ENCODE data around the gene ZBTB38. TPM values are rescaled to one million over a fixed set of nuclear protein-coding genes. Genes with fewer than 3 reads are reported as not detected.

ZBTB38 gene
- total RNA-seq, 1 donor from 2014 or later: 89.6 TPM

DNA sequence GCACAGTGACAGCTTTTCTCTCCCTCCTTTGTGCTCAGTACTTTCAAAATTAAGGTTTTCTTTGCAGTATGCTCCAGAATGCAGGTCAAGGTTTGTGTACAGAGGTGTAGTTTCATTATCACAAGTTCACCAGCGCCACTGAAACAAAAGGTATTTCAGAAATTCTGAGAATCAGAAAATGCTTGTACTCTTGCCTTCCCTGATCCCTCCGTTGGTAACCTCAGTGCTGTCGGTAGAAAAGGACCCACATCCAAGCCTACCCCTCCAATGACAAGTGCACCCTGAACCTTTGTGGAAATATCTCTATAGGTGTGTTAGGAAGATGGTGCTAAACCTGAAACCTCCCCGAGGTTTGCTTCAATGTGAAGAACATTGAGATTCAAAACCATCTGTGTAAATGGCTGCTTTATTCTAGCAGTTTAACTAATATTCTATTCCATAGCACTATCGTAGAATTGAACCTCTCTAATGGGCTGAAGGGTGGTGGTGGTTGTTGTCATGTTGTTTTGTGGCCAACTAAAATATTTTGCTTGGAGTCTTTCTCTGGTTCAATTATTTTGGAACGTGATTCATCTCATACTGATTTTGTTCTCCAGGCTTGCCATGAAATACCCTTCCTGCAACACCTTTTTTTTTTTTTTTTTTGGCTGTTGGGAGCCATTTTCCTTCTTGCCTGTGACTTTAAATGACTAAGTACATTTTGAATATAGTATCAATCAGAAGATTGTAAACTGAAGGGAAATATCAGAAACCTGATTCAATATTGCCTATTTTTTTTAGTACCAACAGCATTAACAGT lies 20.7 kb downstream of the ZBTB38 start:
- Histone ChIP-seq H3K9me3 (no peaks in the 10 kb centered on the region), H3K4me1 (peaks cover 16% of the 10 kb centered on the region), H3K36me3 (no peaks in the 10 kb centered on the region), H3K4me3 (peak overlapping the region; percentile 35), H3K27ac (peak overlapping the region; percentile 38), H3K27me3 (ENCODE audit: low read depth) (no peaks in the 10 kb centered on the region)
- ATAC-seq (no peak), DNase-seq (no peak)
- TF ChIP-seq, protein P1, sequence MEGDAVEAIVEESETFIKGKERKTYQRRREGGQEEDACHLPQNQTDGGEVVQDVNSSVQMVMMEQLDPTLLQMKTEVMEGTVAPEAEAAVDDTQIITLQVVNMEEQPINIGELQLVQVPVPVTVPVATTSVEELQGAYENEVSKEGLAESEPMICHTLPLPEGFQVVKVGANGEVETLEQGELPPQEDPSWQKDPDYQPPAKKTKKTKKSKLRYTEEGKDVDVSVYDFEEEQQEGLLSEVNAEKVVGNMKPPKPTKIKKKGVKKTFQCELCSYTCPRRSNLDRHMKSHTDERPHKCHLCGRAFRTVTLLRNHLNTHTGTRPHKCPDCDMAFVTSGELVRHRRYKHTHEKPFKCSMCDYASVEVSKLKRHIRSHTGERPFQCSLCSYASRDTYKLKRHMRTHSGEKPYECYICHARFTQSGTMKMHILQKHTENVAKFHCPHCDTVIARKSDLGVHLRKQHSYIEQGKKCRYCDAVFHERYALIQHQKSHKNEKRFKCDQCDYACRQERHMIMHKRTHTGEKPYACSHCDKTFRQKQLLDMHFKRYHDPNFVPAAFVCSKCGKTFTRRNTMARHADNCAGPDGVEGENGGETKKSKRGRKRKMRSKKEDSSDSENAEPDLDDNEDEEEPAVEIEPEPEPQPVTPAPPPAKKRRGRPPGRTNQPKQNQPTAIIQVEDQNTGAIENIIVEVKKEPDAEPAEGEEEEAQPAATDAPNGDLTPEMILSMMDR (IDR thresholded peaks at IDR 0.05): no peak
- intact Hi-C loops (cut with DNase I): no loop called here

DNA sequence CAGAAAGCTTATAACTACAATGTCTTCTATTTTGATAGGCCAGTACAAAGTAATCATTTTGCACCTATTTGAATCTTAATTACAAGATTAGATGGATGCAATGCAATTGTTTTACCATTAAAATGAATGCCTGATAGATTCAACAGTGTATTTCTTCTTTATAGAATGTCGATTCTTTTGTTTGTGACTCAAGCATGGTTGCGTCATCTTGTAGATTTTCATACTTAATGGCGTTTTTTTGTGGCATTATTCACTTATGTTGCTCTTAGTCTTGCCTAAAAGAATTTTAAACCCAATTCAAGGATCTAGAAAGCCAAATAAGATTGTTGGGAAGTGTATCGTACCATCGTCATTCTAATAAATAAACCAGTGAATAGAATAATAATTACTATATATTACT lies 21.4 kb downstream of the ZBTB38 start:
- ATAC-seq (no peak), DNase-seq (no peak)
- Histone ChIP-seq H3K36me3 (no peaks in the 10 kb centered on the region), H3K27ac (peak overlapping the region; percentile 38), H3K9me3 (no peaks in the 10 kb centered on the region), H3K4me3 (no peak overlapping the region), H3K4me1 (peaks cover 16% of the 10 kb centered on the region), H3K27me3 (ENCODE audit: low read depth) (no peaks in the 10 kb centered on the region)
- TF ChIP-seq, protein P1 (IDR thresholded peaks at IDR 0.05): no peak
- intact Hi-C loops (cut with DNase I): no loop called here

DNA sequence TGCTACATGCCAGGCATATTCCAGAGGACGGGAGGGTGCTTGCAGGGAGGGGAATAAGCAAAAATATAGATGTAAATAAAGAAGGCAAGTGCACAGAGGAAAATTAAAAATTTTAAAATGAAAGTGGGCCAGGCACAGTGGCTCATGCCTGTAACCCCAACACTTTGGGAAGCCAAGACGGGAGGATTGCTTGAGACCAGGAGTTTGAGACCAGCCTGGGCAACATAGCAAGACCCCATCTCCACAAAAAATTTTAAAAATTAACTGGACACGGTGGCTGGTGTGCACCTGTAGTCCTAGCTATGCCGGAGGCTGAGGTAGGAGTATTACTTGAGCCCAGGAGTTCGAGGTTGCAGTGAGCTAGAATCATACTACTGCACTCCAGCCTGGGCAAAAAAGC lies 22.4 kb downstream of the ZBTB38 start:
- H3K27me3 ChIP-seq (ENCODE audit: low read depth): no peaks in the 10 kb centered on the region
- no peaks in the 10 kb centered on the region for H3K9me3 ChIP-seq
- peaks cover 11% of the 10 kb centered on the region for H3K4me1 ChIP-seq
- intact Hi-C loops (cut with DNase I): no loop called here
- TF ChIP-seq, protein P1 (IDR thresholded peaks at IDR 0.05): no peak
- peak in 1 of 2 donors; percentile 16 for ATAC-seq
- no peak overlapping the region for H3K27ac ChIP-seq
- H3K36me3 ChIP-seq: no peaks in the 10 kb centered on the region
- no peak for DNase-seq
- H3K4me3 ChIP-seq: no peak overlapping the region

DNA sequence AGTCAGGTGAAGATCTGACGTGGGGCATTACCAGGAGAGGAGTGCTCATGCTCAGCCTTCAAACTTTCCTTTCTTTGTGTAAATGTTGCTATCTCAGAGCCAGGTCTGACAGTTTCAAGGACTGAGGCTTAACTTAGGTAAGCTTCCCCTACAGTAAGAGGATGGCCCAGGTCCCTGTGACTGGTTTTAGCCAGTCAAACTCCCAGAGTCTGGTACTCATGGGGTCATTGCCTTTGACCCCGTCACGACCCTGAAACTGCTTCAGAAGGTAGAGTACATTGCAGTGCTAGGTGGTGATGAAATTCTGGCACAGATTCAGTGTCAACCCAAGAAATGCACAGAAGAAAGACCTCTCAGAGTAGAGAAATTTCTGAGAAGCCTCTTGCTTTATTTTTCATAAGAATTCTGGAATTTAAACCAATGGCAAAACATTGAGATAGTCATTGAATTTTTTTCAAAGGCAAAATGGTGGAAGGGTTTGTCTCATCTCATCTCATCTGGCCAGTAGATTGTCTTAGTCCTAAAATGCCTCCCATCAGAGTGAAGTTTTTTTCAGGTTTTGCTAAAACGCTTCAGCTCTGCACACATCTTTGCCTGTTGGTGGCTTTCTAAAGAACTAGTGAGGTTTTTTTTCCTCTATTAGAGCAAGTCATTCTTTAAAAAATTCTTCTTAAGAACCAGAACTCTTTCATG lies 23.1 kb downstream of the ZBTB38 start:
- H3K27ac ChIP-seq: no peak overlapping the region
- H3K4me3 ChIP-seq: no peak overlapping the region
- no peaks in the 10 kb centered on the region for H3K9me3 ChIP-seq
- H3K27me3 ChIP-seq (ENCODE audit: low read depth): no peaks in the 10 kb centered on the region
- intact Hi-C loops (cut with DNase I): no loop called here
- peaks cover 11% of the 10 kb centered on the region for H3K4me1 ChIP-seq
- TF ChIP-seq, protein P1 (IDR thresholded peaks at IDR 0.05): no peak
- peaks cover 3% of the 10 kb centered on the region for H3K36me3 ChIP-seq
- DNase-seq (no peak), ATAC-seq (peak; percentile 79 to 81)

DNA sequence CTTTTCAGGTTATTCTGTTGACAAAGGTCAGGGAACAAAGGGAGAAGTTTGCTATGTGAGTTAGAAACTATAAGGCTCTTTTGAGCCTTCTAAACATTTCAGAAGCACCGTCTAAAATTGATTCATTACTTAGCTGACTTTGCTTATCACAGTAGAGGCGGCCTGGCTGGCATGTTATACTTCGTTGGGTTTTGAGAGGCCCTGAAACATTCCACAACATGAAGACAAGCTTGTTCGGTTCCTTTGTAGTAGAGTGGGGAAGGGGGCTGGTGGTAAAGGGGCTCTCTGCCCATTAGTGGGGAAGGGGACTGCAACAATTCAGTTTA lies 23.6 kb downstream of the ZBTB38 start:
- ATAC-seq: peak in 1 of 2 donors; percentile 13
- Histone ChIP-seq H3K36me3 (peaks cover 8% of the 10 kb centered on the region), H3K4me1 (peaks cover 11% of the 10 kb centered on the region), H3K4me3 (no peak overlapping the region), H3K9me3 (no peaks in the 10 kb centered on the region), H3K27me3 (ENCODE audit: low read depth) (no peaks in the 10 kb centered on the region), H3K27ac (no peak overlapping the region)
- no peak for DNase-seq
- intact Hi-C loops (cut with DNase I): no loop called here
- TF ChIP-seq, protein P1 (IDR thresholded peaks at IDR 0.05): no peak
